HL-60 (cell line): ENCODE measurements around the gene SERPINA4.

Experiments
- DNase-seq, 2 experiments: peaks; one replicate each; pipeline ENCODE4 v3.0.0-alpha.2; 2010 to 2020; ENCODE audit warnings: low read depth in 1 of 2, low spot score in 1 of 2
- H3K27ac ChIP-seq: fragments of 250-450 bp; sonication (Bioruptor Pico); replicated peaks from 2 replicates; pipeline ENCODE4 v1.5.1; 2020; ENCODE audit warnings: mild to moderate bottlenecking, moderate library complexity
- H3K27me3 ChIP-seq: fragments of 250-450 bp; sonication (Bioruptor Pico); 2 replicates; pipeline ENCODE4 v1.5.1; 2021; ENCODE audit warnings: mild to moderate bottlenecking, moderate library complexity; ENCODE audit not compliant: insufficient read depth, poor library complexity, severe bottlenecking
- H3K4me3 ChIP-seq: replicated peaks from 2 replicates; pipeline ENCODE4 v1.5.1; 2011; ENCODE audit warnings: mild to moderate bottlenecking, control low read depth, low read length; ENCODE audit not compliant: insufficient read depth
- GABPA ChIP-seq: IDR thresholded peaks from 2 replicates; pipeline ENCODE4 v1.6.1; 2012; ENCODE audit warnings: low read depth
- POLR2AphosphoS5 ChIP-seq: IDR thresholded peaks from 2 replicates; pipeline ENCODE4 v1.6.1; 2012; ENCODE audit warnings: low read depth
- SPI1 ChIP-seq: IDR thresholded peaks from 2 replicates; pipeline ENCODE4 v1.6.1; 2012; ENCODE audit warnings: low read depth, mild to moderate bottlenecking, borderline replicate concordance
- TF ChIP-seq, protein P1 (sequence below): IDR thresholded peaks from one replicate; pipeline ENCODE4 v1.5.1; 2011; ENCODE audit warnings: low read length, control low read depth, inconsistent platforms; ENCODE audit not compliant: insufficient read depth
- TF ChIP-seq, protein P2 (sequence below): IDR thresholded peaks from 2 replicates; pipeline ENCODE4 v1.6.1; 2012; ENCODE audit warnings: low read depth; ENCODE audit not compliant: insufficient replicate concordance

Gene SERPINA4

DNA sequence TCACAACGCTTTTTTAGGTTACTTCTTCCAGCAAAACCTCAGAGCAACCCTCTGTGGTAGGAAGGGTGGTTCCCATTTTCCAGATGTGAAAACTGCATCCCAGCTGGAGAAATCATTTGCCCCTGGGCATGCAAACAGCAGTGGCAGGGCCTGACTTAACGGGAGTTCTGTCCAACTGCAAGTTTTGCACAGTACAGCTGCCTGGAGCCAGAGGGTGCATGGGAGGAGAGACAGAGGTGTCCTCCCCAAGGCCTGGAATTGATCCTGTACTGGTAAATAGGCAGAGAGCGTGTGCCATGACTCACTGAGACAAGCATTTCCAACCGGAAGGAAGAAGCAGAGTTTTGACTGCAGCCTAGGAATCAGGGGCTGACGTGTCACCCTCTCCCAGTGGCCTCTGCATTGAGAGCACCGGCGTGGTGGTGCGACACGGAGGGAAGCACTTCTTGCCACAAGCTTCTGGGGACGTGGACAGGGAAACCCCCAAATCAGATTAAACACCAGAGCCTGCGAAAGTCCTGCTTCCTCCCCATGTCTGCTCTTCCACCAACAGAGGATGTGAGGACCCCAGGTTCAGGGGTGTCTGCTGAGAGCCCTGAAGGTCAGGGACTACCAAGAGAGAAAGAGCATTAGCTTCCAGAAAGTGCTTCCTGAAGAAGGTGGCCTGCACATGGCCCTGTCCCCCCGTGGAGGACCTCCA, 19.0 kb upstream of the SERPINA4 start:
- Histone ChIP-seq H3K4me3 (no peak overlapping the region), H3K27ac (no peak overlapping the region), H3K27me3 (no peaks in the 10 kb centered on the region)
- DNase-seq: no peak
- TF ChIP-seq, protein P1, sequence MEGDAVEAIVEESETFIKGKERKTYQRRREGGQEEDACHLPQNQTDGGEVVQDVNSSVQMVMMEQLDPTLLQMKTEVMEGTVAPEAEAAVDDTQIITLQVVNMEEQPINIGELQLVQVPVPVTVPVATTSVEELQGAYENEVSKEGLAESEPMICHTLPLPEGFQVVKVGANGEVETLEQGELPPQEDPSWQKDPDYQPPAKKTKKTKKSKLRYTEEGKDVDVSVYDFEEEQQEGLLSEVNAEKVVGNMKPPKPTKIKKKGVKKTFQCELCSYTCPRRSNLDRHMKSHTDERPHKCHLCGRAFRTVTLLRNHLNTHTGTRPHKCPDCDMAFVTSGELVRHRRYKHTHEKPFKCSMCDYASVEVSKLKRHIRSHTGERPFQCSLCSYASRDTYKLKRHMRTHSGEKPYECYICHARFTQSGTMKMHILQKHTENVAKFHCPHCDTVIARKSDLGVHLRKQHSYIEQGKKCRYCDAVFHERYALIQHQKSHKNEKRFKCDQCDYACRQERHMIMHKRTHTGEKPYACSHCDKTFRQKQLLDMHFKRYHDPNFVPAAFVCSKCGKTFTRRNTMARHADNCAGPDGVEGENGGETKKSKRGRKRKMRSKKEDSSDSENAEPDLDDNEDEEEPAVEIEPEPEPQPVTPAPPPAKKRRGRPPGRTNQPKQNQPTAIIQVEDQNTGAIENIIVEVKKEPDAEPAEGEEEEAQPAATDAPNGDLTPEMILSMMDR: no peak
- TF ChIP-seq SPI1 (no peak), GABPA (no peak), POLR2AphosphoS5 (no peak)
- TF ChIP-seq, protein P2, sequence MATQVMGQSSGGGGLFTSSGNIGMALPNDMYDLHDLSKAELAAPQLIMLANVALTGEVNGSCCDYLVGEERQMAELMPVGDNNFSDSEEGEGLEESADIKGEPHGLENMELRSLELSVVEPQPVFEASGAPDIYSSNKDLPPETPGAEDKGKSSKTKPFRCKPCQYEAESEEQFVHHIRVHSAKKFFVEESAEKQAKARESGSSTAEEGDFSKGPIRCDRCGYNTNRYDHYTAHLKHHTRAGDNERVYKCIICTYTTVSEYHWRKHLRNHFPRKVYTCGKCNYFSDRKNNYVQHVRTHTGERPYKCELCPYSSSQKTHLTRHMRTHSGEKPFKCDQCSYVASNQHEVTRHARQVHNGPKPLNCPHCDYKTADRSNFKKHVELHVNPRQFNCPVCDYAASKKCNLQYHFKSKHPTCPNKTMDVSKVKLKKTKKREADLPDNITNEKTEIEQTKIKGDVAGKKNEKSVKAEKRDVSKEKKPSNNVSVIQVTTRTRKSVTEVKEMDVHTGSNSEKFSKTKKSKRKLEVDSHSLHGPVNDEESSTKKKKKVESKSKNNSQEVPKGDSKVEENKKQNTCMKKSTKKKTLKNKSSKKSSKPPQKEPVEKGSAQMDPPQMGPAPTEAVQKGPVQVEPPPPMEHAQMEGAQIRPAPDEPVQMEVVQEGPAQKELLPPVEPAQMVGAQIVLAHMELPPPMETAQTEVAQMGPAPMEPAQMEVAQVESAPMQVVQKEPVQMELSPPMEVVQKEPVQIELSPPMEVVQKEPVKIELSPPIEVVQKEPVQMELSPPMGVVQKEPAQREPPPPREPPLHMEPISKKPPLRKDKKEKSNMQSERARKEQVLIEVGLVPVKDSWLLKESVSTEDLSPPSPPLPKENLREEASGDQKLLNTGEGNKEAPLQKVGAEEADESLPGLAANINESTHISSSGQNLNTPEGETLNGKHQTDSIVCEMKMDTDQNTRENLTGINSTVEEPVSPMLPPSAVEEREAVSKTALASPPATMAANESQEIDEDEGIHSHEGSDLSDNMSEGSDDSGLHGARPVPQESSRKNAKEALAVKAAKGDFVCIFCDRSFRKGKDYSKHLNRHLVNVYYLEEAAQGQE: no peak

DNA sequence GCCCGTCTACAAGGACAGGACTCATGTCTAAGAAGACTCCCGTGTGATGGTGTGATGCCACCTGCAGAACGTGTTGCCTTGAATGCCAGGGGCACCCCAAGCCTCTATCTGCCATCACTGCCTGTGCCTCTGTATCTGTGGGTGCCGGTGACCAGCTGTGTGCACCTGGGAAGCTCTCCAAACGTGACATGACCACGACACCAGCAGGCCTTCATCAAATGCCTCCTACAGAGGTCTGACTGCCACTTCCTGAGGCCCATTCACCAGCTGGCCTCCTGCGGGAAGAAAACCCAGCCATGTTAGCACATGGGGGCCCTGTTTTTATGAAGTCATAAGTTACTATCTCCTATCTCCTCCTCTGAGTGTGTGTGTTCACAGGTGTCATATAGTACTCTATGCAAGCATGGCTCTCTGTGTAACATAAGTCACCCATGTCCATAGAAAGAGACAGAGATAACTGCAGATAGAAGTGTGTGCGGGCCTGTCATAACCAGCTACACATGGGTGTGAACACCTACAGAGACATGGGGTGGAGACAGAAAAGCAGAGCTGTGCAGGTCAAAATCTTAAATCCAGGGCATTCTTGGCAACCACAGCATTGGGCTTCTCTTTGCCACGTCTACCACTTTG, 18.3 kb upstream of the SERPINA4 start:
- H3K4me3 ChIP-seq: no peak overlapping the region
- no peak for DNase-seq
- no peak overlapping the region for H3K27ac ChIP-seq
- no peaks in the 10 kb centered on the region for H3K27me3 ChIP-seq
- TF ChIP-seq GABPA (no peak), POLR2AphosphoS5 (no peak), SPI1 (no peak)

DNA sequence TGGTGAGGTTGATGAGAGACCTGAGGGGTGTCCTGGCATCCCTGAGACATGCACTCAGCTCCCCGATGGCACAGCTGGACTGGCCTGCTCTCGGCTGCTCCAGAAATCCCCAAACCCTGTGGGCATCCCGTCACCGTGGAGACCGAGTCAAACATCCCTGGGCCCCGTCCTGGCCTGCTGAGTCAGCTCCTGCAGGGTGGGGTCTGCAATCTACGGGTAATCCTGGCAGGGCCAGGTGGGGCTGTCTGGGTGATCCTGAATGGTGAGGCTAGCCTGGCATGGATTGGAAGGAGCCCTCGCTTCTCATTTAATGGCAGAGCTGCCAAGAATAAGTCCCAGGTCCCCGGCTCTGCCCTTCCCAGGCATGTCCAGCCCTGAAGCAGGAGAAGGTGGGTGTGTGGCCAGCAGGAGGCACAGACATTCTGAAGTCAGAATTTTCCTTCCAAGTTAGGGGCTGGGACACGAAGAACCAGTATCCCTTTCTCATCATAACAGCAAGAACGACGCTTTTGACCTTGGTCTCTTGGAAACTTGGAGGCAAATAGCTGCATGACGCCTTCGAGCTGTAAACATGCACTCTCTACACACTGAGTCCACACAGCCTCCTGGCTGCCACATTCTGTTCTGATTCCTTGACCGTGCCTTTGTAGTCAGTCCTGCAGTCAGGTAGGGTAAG, 17.7 kb upstream of the SERPINA4 start:
- Histone ChIP-seq H3K27ac (no peak overlapping the region), H3K27me3 (no peaks in the 10 kb centered on the region), H3K4me3 (no peak overlapping the region)
- TF ChIP-seq, protein P2: no peak
- no peak for TF ChIP-seq SPI1
- TF ChIP-seq GABPA: no peak
- no peak for TF ChIP-seq POLR2AphosphoS5
- TF ChIP-seq, protein P1: no peak
- DNase-seq: no peak

DNA sequence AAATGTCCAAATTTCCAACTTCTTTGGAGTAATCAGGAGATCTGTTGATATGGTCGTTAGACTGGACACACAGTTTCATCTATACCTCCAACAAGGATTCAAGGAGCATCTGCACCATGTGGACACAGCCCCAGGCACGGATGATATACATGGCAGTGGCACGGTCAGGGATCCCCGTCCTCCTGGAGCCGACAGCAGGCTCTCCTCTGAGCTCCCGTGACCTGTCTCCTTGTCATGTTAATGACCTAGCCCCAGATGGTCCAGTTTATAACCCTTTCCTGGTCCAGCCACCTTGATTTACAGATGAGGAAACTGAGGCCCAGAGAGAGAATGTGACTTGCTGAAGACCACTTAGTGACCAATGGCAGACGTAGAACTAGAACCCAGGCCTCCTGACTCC, 16.5 kb upstream of the SERPINA4 start:
- Histone ChIP-seq H3K4me3 (no peak overlapping the region), H3K27ac (no peak overlapping the region), H3K27me3 (no peaks in the 10 kb centered on the region)
- DNase-seq: no peak
- TF ChIP-seq, protein P2: no peak
- TF ChIP-seq GABPA (no peak), POLR2AphosphoS5 (no peak), SPI1 (no peak)
- TF ChIP-seq, protein P1: no peak
